Progenitor cell of endocrine pancreas (in vitro differentiated cells): ENCODE measurements around the gene LLGL2. TPM values are rescaled to one million over a fixed set of nuclear protein-coding genes. Genes with fewer than 3 reads are reported as not detected.

Experiments
- DNase-seq: peaks from one replicate; pipeline ENCODE4 v3.0.0; 2021; ENCODE audit warnings: low spot score; ENCODE audit not compliant: unreplicated experiment
- H3K27ac Mint-ChIP-seq: 2 replicates; pipeline ENCODE4 v1.8.0; 2021; ENCODE audit warnings: mild to moderate bottlenecking, moderate library complexity, mixed read lengths
- H3K27me3 Mint-ChIP-seq: 2 replicates; pipeline ENCODE4 v1.8.0; 2021; ENCODE audit warnings: mixed read lengths
- H3K36me3 Mint-ChIP-seq: 2 replicates; pipeline ENCODE4 v1.8.0; 2022; ENCODE audit warnings: mixed read lengths; ENCODE audit not compliant: insufficient read depth
- H3K4me1 Mint-ChIP-seq: 2 replicates; pipeline ENCODE4 v1.8.0; 2021; ENCODE audit warnings: low read depth, mixed read lengths
- H3K4me3 Mint-ChIP-seq: 2 replicates; pipeline ENCODE4 v1.8.0; 2021; ENCODE audit warnings: low read depth, mild to moderate bottlenecking, moderate library complexity, mixed read lengths
- H3K9me3 Mint-ChIP-seq: 2 replicates; pipeline ENCODE4 v1.8.0; 2021; ENCODE audit warnings: low read depth, mixed read lengths
- CTCF ChIP-seq: fragments of 200-600 bp; sonication (generic); IDR thresholded peaks from one replicate; pipeline ENCODE4 v1.5.0; 2021; ENCODE audit warnings: antibody characterized with exemption, mild to moderate bottlenecking; ENCODE audit not compliant: unreplicated experiment
- total RNA-seq: library from RNA; stranded (reverse); gene quantifications from 2 replicates; pipeline ENCODE4 v1.2.1, GENCODE V29; 2021

Gene LLGL2
- total RNA-seq, 1 donor from 2014 or later: 235 TPM

- no peaks in the 10 kb centered on the region for H3K27me3 Mint-ChIP-seq
- no peak for TF ChIP-seq CTCF
- H3K4me3 Mint-ChIP-seq: no peak overlapping the region
- DNase-seq: no peak
- no peaks in the 10 kb centered on the region for H3K4me1 Mint-ChIP-seq
- peak overlapping the region; percentile 54 for H3K27ac Mint-ChIP-seq
- no peaks in the 10 kb centered on the region for H3K9me3 Mint-ChIP-seq
- peaks cover 1% of the 10 kb centered on the region for H3K36me3 Mint-ChIP-seq
Measured at GRCh38 chr17:75494326-75494877, 31.1 kb upstream of the LLGL2 start.

- peaks cover 1% of the 10 kb centered on the region for H3K36me3 Mint-ChIP-seq
Measured at GRCh38 chr17:75496005-75496404, 29.5 kb upstream of the LLGL2 start.

GRCh38 chr17:75498039-75498725 is 27.3 kb upstream of the LLGL2 start:
- H3K27ac Mint-ChIP-seq: peak overlapping the region; percentile 62
- no peak overlapping the region for H3K4me3 Mint-ChIP-seq
- TF ChIP-seq CTCF: no peak
- H3K4me1 Mint-ChIP-seq: no peaks in the 10 kb centered on the region
- DNase-seq: no peak
- H3K36me3 Mint-ChIP-seq: peaks cover 1% of the 10 kb centered on the region
- H3K9me3 Mint-ChIP-seq: no peaks in the 10 kb centered on the region
- no peaks in the 10 kb centered on the region for H3K27me3 Mint-ChIP-seq

More at GRCh38 chr17:75496005-75496404, 29.5 kb upstream of the LLGL2 start:
- no peak for TF ChIP-seq CTCF
- DNase-seq: no peak
- Mint-ChIP-seq H3K4me1 (no peaks in the 10 kb centered on the region), H3K27ac (no peak overlapping the region), H3K4me3 (no peak overlapping the region), H3K27me3 (no peaks in the 10 kb centered on the region), H3K9me3 (no peaks in the 10 kb centered on the region)

GRCh38 chr17:75498726-75499213 is 26.7 kb upstream of the LLGL2 start:
- no peaks in the 10 kb centered on the region for H3K9me3 Mint-ChIP-seq
- H3K27ac Mint-ChIP-seq: peak overlapping the region; percentile 67
- no peak overlapping the region for H3K4me3 Mint-ChIP-seq
- no peaks in the 10 kb centered on the region for H3K4me1 Mint-ChIP-seq
- DNase-seq: no peak
- H3K27me3 Mint-ChIP-seq: no peaks in the 10 kb centered on the region
- TF ChIP-seq CTCF: no peak
- peaks cover 1% of the 10 kb centered on the region for H3K36me3 Mint-ChIP-seq

GRCh38 chr17:75499313-75500022 is 26.0 kb upstream of the LLGL2 start:
- Mint-ChIP-seq H3K27ac (no peak overlapping the region), H3K9me3 (no peaks in the 10 kb centered on the region), H3K27me3 (no peaks in the 10 kb centered on the region), H3K4me3 (no peak overlapping the region), H3K4me1 (no peaks in the 10 kb centered on the region), H3K36me3 (peaks cover 1% of the 10 kb centered on the region)
- TF ChIP-seq CTCF: no peak
- DNase-seq: no peak
